ENCODE measurements around the gene ZFAND2A.

GRCh38 chr7:1156782-1157535 lies 3.0 kb downstream of the ZFAND2A start:
- TF ChIP-seq CTCF (IDR thresholded peaks at IDR 0.05; ENCODE audit: low read depth, low read length) (no peak), MYC (IDR thresholded peaks at IDR 0.05; ENCODE audit: low read depth, low read length) (no peak), POLR2A (IDR thresholded peaks at IDR 0.05; ENCODE audit: extremely low read depth, insufficient read length) (no peak), MAX (IDR thresholded peaks at IDR 0.05; ENCODE audit: low read depth, low read length) (no peak)
